Activated naive CD8-positive, alpha-beta T cell treated with anti-CD3 and anti-CD28 coated beads, Interleukin-2, amount 50 U/mL, for 24 hours (primary cell): ENCODE data around the gene ADCY1.

Source experiments
- ATAC-seq: fragments of 150-1000 bp; cut with Tn5 transposase; one replicate; pipeline ENCODE4 v1.10.0; 2021
- DNase-seq: peaks from one replicate; pipeline ENCODE4 v3.0.0; 2021
- H3K27ac Mint-ChIP-seq: one replicate; pipeline ENCODE4 v1.8.0; 2021; ENCODE audit warnings: mild to moderate bottlenecking, mixed read lengths
- H3K27me3 Mint-ChIP-seq: one replicate; pipeline ENCODE4 v1.8.0; 2021; ENCODE audit warnings: mixed read lengths
- H3K36me3 Mint-ChIP-seq: one replicate; pipeline ENCODE4 v1.8.0; 2021; ENCODE audit warnings: low read depth, mixed read lengths
- H3K4me1 Mint-ChIP-seq: one replicate; pipeline ENCODE4 v1.8.0; 2021; ENCODE audit warnings: mixed read lengths
- H3K4me3 Mint-ChIP-seq: one replicate; pipeline ENCODE4 v1.8.0; 2021; ENCODE audit warnings: mild to moderate bottlenecking, moderate library complexity, mixed read lengths
- H3K9me3 Mint-ChIP-seq: one replicate; pipeline ENCODE4 v1.8.0; 2021; ENCODE audit warnings: mixed read lengths

The ADCY1 gene

DNA sequence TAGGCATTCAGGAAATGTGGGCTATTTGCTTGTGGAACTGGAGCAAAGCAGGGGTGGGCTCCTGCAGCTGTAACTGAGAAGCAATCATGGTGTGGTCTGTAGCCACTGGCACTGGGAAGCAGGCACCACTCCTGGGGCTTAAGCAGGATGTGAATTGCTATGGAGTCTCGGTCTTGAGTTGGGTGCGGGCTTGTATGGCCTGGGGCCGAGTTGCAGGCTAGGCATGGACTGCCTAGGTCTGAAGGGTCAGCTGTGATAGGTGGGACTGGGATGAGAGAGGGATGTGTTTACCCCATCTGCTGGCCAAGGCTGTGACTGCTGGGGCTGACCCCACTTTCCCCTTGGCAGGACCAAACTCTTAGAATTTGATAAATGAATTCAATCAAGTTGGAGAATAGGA, 43.0 kb downstream of the ADCY1 start:
- Mint-ChIP-seq H3K4me3 (no peak overlapping the region), H3K27me3 (peaks cover 3% of the 10 kb centered on the region), H3K27ac (no peak overlapping the region), H3K9me3 (peaks cover 42% of the 10 kb centered on the region), H3K4me1 (no peaks in the 10 kb centered on the region), H3K36me3 (peaks cover 3% of the 10 kb centered on the region)
- DNase-seq (no peak), ATAC-seq (no peak)

DNA sequence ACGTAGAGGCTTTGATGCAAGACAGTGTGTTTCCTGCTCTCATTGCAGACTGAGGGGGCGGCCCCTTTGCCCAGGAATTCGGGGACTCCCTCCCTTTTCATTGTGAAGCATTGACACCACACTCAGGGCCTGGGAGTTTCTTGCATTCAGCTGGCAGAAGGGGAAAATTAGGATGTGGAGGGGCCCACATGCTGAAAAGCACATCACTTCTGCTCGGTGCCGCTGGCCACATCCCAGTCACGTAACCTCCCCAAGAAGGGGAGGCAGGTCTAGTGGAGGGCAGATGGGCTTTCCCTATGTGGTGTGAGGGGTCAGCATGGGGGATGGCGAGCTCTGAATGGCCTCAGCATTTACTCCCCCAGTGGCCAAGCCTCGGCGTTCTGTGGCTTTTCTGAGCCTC, 47.9 kb downstream of the ADCY1 start:
- H3K4me1 Mint-ChIP-seq: no peaks in the 10 kb centered on the region
- no peak for DNase-seq
- no peaks in the 10 kb centered on the region for H3K36me3 Mint-ChIP-seq
- ATAC-seq: no peak
- no peak overlapping the region for H3K4me3 Mint-ChIP-seq
- peaks cover 2% of the 10 kb centered on the region for H3K27me3 Mint-ChIP-seq
- peaks cover 20% of the 10 kb centered on the region for H3K9me3 Mint-ChIP-seq
- no peak overlapping the region for H3K27ac Mint-ChIP-seq

DNA sequence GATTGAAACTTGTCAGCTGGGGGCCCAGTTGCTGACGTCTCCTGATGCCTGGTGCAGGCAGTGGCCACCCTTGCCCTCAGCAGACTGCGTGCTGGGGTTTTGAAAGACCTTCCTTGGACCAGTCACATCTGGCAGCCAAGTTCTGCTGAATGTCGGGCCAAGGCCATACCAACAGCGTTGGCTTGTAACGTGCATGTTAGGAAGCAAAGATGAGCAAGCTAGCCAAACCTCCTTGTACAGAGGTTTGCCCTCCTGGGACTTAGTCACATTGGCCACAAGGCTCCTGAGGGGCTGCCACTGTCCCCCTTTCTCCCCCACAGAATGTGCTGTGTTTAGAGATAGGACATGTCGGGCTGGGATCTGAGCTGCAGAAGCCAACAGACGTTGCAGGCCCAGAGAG, 49.0 kb downstream of the ADCY1 start:
- Mint-ChIP-seq H3K27ac (no peak overlapping the region), H3K4me1 (no peaks in the 10 kb centered on the region), H3K27me3 (peaks cover 2% of the 10 kb centered on the region), H3K9me3 (peaks cover 18% of the 10 kb centered on the region), H3K4me3 (no peak overlapping the region), H3K36me3 (no peaks in the 10 kb centered on the region)
- DNase-seq (no peak), ATAC-seq (no peak)

DNA sequence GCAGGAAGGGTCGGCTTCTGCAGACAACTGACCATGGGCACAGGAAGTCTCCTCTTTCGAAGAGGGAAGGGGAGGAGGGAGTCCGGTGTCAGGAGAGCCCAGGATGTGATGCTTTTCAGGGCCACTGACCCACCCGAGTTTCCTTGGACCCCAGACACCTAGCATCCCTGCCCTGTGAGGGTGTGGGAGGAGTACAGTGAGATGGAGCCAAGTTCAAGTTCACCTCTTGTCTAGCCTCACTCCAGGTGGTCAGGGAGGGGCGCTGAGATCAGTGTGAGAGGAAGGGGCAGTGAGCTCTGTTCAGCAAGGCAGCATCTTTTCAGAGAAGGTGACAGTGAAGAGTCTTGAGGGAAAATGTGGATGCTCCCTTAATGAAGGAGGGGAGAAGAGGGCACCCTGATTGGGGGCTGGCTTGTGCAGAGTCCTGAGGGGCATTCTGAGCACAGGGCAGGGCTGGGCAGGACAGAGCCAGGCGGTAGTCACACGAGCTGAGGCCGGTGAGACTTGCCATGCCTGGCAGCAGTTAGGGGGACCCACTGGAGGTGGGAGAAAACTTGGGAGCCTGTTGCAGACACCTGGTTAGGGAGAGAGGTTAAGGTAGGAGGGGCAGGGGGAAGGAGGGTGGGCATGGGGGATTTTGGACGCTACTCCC, 49.7 kb downstream of the ADCY1 start:
- no peak for DNase-seq
- Mint-ChIP-seq H3K4me3 (no peak overlapping the region), H3K27ac (no peak overlapping the region), H3K4me1 (no peaks in the 10 kb centered on the region), H3K9me3 (peaks cover 14% of the 10 kb centered on the region), H3K36me3 (no peaks in the 10 kb centered on the region), H3K27me3 (peaks cover 2% of the 10 kb centered on the region)
- ATAC-seq: no peak

DNA sequence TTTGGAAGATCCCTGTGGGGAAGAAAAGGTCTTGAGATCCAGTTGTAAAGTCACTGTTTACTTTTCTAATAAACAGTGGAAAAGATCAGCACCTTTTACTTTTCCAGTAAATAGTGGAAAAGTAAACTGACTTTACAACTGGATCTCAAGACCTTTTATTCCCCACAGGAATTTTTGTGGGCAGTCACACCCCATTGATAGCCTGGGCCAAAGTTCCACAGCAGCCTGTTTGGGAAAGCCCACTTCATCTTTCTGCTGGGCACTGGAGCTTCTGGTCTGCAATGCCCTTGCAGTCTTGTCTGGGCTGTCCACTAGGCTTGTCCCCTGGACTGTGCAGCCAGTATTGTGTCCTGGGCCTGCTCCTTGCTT, 50.2 kb downstream of the ADCY1 start:
- no peak for DNase-seq
- no peaks in the 10 kb centered on the region for H3K4me1 Mint-ChIP-seq

DNA sequence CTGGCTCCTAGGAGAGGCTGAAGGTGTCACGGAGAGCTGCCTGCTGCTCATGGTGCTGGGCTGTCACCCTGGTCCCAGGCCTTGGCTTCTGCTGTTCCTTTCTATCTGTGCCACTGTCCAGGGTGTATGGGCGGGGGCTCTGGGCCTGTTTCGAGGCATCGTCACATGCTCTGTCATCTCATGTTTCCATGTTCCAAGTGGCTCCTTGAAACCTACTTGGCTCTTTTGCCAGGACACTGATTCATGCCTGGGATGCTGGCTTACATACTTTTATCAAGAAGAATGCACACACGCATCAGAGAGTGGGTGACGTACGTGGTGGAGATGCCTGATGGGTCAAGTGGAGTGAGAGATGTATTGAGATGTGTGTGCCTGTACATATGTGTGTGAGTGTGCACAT, 50.9 kb downstream of the ADCY1 start:
- Mint-ChIP-seq H3K9me3 (peaks cover 8% of the 10 kb centered on the region), H3K36me3 (no peaks in the 10 kb centered on the region), H3K27ac (no peak overlapping the region), H3K4me1 (no peaks in the 10 kb centered on the region), H3K27me3 (peaks cover 2% of the 10 kb centered on the region), H3K4me3 (no peak overlapping the region)
- ATAC-seq (no peak), DNase-seq (no peak)

More for the DNA sequence above, 50.2 kb downstream of the ADCY1 start:
- Mint-ChIP-seq H3K36me3 (no peaks in the 10 kb centered on the region), H3K9me3 (peaks cover 10% of the 10 kb centered on the region), H3K27ac (no peak overlapping the region), H3K27me3 (peaks cover 2% of the 10 kb centered on the region), H3K4me3 (no peak overlapping the region)
- no peak for ATAC-seq

DNA sequence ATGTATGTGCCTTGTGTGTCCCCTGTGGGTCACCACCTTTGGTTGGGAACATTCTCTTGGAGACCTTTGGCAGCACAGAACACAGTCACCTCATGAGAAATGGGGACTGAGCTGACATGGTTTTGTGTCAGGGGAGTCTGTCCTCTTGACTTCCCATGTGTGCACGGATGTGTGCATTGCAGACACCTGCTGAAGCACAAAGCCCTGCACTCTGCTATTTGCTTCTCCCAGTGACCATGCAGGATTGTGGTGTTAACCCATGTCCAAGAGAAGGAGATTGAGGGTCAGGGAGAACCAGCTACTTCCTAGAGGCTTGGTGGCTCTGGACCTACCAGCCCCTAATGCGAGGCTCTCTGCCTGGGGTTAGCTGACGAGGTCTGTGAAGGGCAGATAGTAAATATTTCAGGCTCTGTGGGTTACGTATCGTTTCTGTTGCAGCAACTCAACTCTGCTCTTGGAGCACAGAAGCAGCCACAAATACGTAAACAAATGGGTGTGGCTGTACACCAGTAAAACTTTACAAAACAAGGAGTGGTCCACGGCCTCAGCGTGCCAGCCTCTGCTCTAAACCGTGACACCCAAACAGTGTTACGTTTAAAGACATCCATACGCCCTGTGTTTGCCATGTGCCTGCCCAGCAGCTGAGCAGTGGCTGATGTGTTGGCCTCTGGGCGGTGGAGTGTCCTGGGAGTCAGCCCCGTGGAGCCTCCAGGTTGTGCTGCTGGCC, 51.7 kb downstream of the ADCY1 start:
- no peaks in the 10 kb centered on the region for H3K36me3 Mint-ChIP-seq
- no peak for DNase-seq
- ATAC-seq: no peak

DNA sequence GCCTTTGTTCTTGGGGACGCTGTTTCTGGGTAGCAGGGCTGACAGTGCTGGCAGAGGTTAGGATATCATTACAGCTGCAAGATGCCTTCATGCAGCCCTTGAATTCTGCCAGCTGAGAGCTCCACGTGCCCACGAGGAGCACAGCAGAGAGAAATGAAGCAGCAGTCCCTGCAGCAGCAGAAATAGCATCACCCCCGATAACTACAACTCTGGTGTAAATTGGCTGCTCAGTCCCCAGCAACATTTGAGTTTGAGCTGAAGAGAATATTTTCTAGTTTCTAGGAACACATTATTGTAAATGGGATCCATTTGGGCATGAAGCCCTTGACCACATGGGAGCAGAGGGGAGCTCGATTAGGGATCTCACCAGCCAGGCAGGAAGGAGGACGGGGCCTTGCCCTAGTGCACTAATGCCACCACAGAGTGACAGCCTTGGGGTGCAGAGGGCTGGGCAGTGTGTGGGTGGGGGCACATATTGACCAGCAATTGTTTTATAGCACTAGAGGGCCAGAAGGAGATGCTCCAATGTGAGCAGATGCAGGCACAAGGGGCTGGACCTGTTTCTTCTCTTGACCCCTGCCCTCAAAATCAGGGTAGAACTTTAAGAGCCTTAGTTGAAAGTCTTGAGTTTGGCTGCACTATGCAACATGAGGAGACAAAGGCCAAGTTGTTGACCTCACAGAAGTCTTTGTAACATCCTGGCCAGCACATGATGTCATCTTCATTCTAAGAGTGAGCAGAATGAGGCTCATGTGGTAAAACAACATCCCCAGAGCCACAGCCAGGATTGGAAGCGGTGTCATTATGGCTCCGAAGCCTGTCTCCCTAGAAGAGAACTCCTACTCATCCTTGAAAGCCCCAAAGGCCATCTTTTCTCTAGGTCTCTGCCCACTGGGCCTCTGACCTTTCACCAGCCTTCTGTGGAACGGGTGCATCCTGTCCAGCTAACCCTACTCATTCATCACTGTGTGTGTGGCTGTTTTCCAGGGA, 52.6 kb downstream of the ADCY1 start:
- no peaks in the 10 kb centered on the region for H3K4me1 Mint-ChIP-seq
- H3K27ac Mint-ChIP-seq: no peak overlapping the region
- no peaks in the 10 kb centered on the region for H3K36me3 Mint-ChIP-seq
- H3K4me3 Mint-ChIP-seq: no peak overlapping the region
- H3K9me3 Mint-ChIP-seq: peaks cover 5% of the 10 kb centered on the region
- peaks cover 2% of the 10 kb centered on the region for H3K27me3 Mint-ChIP-seq
- DNase-seq (no peak), ATAC-seq (no peak)

More for the DNA sequence above, 51.7 kb downstream of the ADCY1 start:
- Mint-ChIP-seq H3K27me3 (peaks cover 2% of the 10 kb centered on the region), H3K9me3 (peaks cover 5% of the 10 kb centered on the region), H3K4me1 (no peaks in the 10 kb centered on the region), H3K27ac (no peak overlapping the region), H3K4me3 (no peak overlapping the region)

DNA sequence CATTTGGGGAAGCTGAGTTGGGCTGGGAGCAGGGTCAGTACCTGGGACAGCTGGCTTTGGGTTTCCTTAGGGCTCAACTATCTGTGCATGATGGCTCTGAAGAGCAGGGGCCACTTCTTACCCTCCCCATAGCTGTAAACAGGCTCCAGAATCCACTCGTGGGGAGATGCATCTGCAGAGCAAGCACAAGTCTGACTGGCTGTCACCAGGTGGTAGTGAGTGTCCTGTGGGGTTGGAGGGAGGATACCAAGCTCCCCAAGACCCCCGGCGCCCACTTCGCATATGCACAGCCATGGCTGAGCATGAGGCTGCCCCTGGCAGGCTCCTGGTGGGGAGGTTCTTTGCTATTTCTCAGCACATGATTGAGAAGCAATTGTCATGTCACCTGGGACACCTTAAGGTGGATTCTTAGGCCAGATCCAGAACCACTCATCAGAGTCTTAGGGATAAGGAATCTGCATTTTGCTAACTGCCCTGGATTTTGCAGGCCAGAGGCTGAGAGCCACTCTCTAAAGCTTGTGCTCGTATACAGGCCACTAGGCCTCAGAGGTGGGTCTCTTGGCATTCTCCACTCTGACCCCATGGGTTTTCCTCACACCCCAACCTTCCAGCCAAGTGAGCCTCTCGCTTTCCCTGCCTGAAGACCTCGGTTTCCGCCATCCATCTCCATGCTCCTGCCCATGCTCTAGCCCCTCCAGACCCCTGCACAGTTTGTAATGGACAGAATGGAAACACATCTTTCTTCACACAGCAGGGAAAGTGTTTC, 53.7 kb downstream of the ADCY1 start:
- Mint-ChIP-seq H3K9me3 (peaks cover 5% of the 10 kb centered on the region), H3K4me3 (no peak overlapping the region), H3K27ac (no peak overlapping the region), H3K27me3 (peaks cover 2% of the 10 kb centered on the region), H3K36me3 (no peaks in the 10 kb centered on the region), H3K4me1 (no peaks in the 10 kb centered on the region)
- DNase-seq (no peak), ATAC-seq (no peak)

DNA sequence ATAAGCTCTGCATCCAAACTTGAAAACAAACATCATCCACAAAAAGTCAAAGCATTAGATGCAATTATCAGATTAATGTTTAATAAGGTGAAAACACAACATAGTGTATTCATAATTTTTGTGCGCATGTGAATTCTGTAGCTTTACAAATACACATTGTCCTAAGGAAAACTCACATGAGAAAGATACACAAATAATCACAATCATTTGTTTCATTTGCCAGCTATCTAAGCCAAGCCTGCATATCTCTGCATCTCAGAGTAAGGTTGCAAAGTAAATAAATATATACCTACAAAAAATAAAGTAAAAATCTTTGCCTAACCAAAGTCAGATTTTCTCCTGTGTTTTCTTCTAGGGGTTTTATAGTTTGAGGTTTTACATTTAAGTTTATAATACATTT, 57.4 kb downstream of the ADCY1 start:
- Mint-ChIP-seq H3K27ac (no peak overlapping the region), H3K4me1 (no peaks in the 10 kb centered on the region), H3K36me3 (no peaks in the 10 kb centered on the region), H3K27me3 (no peaks in the 10 kb centered on the region), H3K9me3 (peaks cover 5% of the 10 kb centered on the region), H3K4me3 (no peak overlapping the region)
- DNase-seq: no peak
- ATAC-seq: no peak

DNA sequence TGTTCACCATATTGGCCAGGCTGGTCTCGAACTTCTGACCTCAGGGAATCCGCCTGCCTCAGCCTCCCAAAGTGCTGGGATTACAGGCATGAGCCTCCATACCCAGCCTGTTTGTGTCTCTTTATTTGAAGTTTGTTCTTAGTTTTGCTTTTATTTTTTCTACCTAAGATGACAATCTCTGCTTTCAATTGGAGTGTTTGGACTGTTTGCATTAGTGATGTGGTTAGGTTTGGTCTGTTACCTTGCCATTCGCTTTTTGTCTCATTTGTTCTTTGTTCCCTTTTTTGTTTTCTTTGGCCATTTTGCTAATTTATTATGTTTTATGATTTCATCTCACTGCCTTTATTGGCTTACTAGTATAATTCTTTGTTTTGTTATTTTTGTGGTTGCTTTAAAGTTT, 62.6 kb downstream of the ADCY1 start:
- no peak for ATAC-seq
- Mint-ChIP-seq H3K36me3 (no peaks in the 10 kb centered on the region), H3K4me3 (no peak overlapping the region), H3K4me1 (no peaks in the 10 kb centered on the region), H3K27me3 (peaks cover 6% of the 10 kb centered on the region), H3K27ac (no peak overlapping the region), H3K9me3 (no peaks in the 10 kb centered on the region)
- no peak for DNase-seq

DNA sequence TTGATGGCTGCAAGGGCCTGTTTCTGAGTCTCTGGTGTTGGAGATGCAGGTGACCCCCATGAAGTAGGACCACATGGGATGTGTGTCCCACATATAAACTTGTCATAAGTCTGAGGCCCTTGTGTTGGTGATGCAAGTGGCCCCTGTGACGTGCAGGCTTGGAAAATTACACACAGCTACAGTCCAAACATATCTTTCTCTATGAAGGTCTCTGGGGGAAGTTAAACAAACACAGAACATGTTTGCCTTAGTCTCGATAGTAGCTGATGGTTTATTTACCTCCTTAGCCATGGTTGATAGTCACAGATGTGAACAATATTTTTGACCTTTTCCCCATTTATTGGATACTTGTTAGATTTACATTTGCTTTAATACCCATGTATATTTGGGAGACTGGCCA, 64.7 kb downstream of the ADCY1 start:
- peaks cover 6% of the 10 kb centered on the region for H3K27me3 Mint-ChIP-seq
- H3K4me3 Mint-ChIP-seq: no peak overlapping the region
- H3K9me3 Mint-ChIP-seq: no peaks in the 10 kb centered on the region
- no peak for ATAC-seq
- H3K36me3 Mint-ChIP-seq: no peaks in the 10 kb centered on the region
- no peak overlapping the region for H3K27ac Mint-ChIP-seq
- H3K4me1 Mint-ChIP-seq: no peaks in the 10 kb centered on the region
- no peak for DNase-seq

DNA sequence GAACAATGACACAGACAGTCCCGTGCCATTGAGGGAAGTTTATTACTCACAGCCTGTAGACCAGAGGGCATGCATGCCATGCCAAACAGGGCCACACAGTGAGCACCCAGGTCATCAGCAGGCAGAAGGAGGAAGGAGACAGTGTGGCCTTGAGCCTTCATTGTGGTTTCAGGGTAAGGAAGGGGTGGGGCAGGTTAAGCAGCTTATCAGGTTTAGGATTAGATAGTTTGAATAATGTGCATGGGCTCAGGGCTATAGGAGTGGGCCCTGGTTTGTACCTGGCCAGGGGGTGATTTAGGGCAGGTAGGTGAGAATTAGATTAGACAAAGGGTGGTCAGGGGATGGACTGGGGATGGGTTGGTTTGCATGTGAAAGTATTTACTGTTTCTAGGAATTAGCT, 67.9 kb downstream of the ADCY1 start:
- DNase-seq: no peak
- no peak overlapping the region for H3K4me3 Mint-ChIP-seq
- no peak overlapping the region for H3K27ac Mint-ChIP-seq
- no peaks in the 10 kb centered on the region for H3K4me1 Mint-ChIP-seq
- no peaks in the 10 kb centered on the region for H3K36me3 Mint-ChIP-seq
- H3K27me3 Mint-ChIP-seq: peaks cover 6% of the 10 kb centered on the region
- no peak for ATAC-seq
- H3K9me3 Mint-ChIP-seq: no peaks in the 10 kb centered on the region

DNA sequence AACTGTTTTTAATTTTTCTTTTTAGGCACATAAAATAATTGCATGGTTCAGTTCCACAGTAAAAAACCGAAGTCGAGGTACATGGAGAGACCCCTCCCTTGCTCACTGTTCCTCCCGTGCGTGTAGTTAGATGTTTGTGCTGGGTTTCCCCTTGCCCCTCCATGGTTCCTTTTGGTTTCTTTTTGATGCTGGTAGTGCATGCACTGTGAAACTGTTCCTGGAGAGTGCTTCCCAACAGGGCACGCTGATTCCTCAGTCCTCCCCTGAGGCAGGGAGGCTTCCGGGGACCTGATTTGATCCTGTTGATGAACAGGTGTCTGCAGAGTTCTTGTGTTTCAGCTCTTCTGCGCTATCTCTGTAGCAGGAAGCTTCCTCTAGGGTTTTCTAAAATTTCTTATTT, 69.5 kb downstream of the ADCY1 start:
- H3K36me3 Mint-ChIP-seq: no peaks in the 10 kb centered on the region
- H3K4me3 Mint-ChIP-seq: no peak overlapping the region
- H3K27me3 Mint-ChIP-seq: peaks cover 2% of the 10 kb centered on the region
- ATAC-seq (no peak), DNase-seq (no peak)
- no peak overlapping the region for H3K27ac Mint-ChIP-seq
- H3K4me1 Mint-ChIP-seq: no peaks in the 10 kb centered on the region
- no peaks in the 10 kb centered on the region for H3K9me3 Mint-ChIP-seq
